B cell (primary cell): ENCODE measurements around the gene TXN. TPM values are rescaled to one million over a fixed set of nuclear protein-coding genes. Genes with fewer than 3 reads are reported as not detected.

Source experiments
- ATAC-seq: fragments of 200-7000 bp; cut with Tn5 transposase; one replicate; pipeline ENCODE4 v1.10.0; 2021; ENCODE audit warnings: low read depth, mild to moderate bottlenecking, moderate number of reproducible peaks, moderate library complexity
- CTCF ChIA-PET: fragments of 350-600 bp; sonication (Branson Sonifier 250); formaldehyde crosslinking; loops from one replicate; lab custom pipeline; 2021; ENCODE audit warnings: antibody characterized with exemption, inconsistent platforms; lab: Charles Lee
- POLR2A ChIA-PET: fragments of 350-600 bp; sonication (Branson Sonifier 250); formaldehyde crosslinking; loops from one replicate; lab custom pipeline; 2021; ENCODE audit warnings: antibody characterized with exemption; lab: Charles Lee
- DNase-seq: peaks from one replicate; pipeline ENCODE4 v3.0.0; 2013
- H2AFZ ChIP-seq: 2 replicates; pipeline ENCODE4 v1.6.1; 2012; ENCODE audit warnings: mild to moderate bottlenecking, low read depth, low read length; ENCODE audit not compliant: insufficient read depth, poor library complexity, severe bottlenecking
- H3K27ac ChIP-seq, 2 donors: 1 replicate in 1 of 2; 2 replicates in 1 of 2; pipeline ENCODE4 v1.5.1; 2012 to 2013; ENCODE audit warnings: low read length in 2 of 2, mild to moderate bottlenecking in 2 of 2, moderate library complexity in 1 of 2
- H3K27me3 ChIP-seq, 4 experiments: fragments of 200-600 bp in 1 of 4; sonication (generic) in 1 of 4; replicated peaks in 1 of 4; 1 replicate in 2 of 4; 2 replicates in 2 of 4; pipeline versions ENCODE4 v1.6.1 to v1.7.0; 2013 to 2016; ENCODE audit warnings: low read length in 3 of 4, mild to moderate bottlenecking in 2 of 4, mixed read lengths in 1 of 4, moderate library complexity in 1 of 4; ENCODE audit not compliant: insufficient read depth in 4 of 4, control insufficient read depth in 3 of 4; ENCODE audit errors: control extremely low read depth in 1 of 4
- H3K36me3 ChIP-seq, 2 experiments: replicated peaks in 1 of 2; 1 replicate in 1 of 2; 2 replicates in 1 of 2; pipeline versions ENCODE4 v1.6.1 to v1.7.1; 2013; ENCODE audit warnings: low read length in 1 of 2; ENCODE audit not compliant: insufficient read depth in 2 of 2, control insufficient read depth in 1 of 2; ENCODE audit errors: control extremely low read depth in 1 of 2, extremely low read depth in 1 of 2
- H3K4me1 ChIP-seq, 2 donors: fragments of 200-600 bp in 1 of 2; sonication (generic) in 1 of 2; 1 replicate in 1 of 2; 2 replicates in 1 of 2; pipeline versions ENCODE4 v1.5.1 to v1.6.1; 2013 to 2017; ENCODE audit warnings: low read length in 2 of 2; ENCODE audit not compliant: control insufficient read depth in 2 of 2, insufficient read depth in 2 of 2
- H3K4me2 ChIP-seq: replicated peaks from 2 replicates; pipeline ENCODE3; 2012; ENCODE audit warnings: mild to moderate bottlenecking, low read depth, low read length; ENCODE audit not compliant: poor library complexity, severe bottlenecking
- H3K4me3 ChIP-seq, 5 experiments: fragments of 200-600 bp in 1 of 5; sonication (generic) in 1 of 5; 1 replicate in 3 of 5; 2 replicates in 2 of 5; pipeline versions ENCODE4 v1.5.1 to v1.7.0; 2011 to 2016; ENCODE audit warnings: low read length in 4 of 5, mild to moderate bottlenecking in 4 of 5, low read depth in 2 of 5, control low read depth in 1 of 5, moderate library complexity in 1 of 5; ENCODE audit not compliant: insufficient read depth in 1 of 5; ENCODE audit errors: control extremely low read depth in 1 of 5, extremely low read depth in 1 of 5
- H3K79me2 ChIP-seq: fragments of 200-600 bp; sonication (generic); one replicate; pipeline ENCODE4 v1.6.0; 2016; ENCODE audit warnings: low read length; ENCODE audit not compliant: control insufficient read depth, insufficient read depth
- H3K9ac ChIP-seq: fragments of 200-600 bp; sonication (generic); 2 replicates; pipeline ENCODE4 v1.6.1; 2017; ENCODE audit warnings: mild to moderate bottlenecking, low read length, moderate library complexity
- H3K9me3 ChIP-seq, 3 donors: one replicate each; pipeline versions ENCODE4 v1.6.1 to v1.7.1; 2013; ENCODE audit warnings: low read length in 2 of 3; ENCODE audit not compliant: control insufficient read depth in 2 of 3, insufficient read depth in 1 of 3; ENCODE audit errors: control extremely low read depth in 1 of 3
- H4K20me1 ChIP-seq: 2 replicates; pipeline ENCODE4 v1.6.0; 2012; ENCODE audit warnings: mild to moderate bottlenecking, low read length; ENCODE audit not compliant: insufficient read depth, control insufficient read depth, poor library complexity, severe bottlenecking
- H3K27ac Mint-ChIP-seq: one replicate; pipeline ENCODE4 v1.8.0; 2021; ENCODE audit warnings: mixed read lengths
- H3K27me3 Mint-ChIP-seq: one replicate; pipeline ENCODE4 v1.8.0; 2021; ENCODE audit warnings: mixed read lengths
- H3K4me1 Mint-ChIP-seq: one replicate; pipeline ENCODE4 v1.8.0; 2021; ENCODE audit warnings: mixed read lengths
- H3K4me3 Mint-ChIP-seq: one replicate; pipeline ENCODE4 v1.8.0; 2021; ENCODE audit warnings: mixed read lengths
- H3K9me3 Mint-ChIP-seq: one replicate; pipeline ENCODE4 v1.8.0; 2022; ENCODE audit warnings: mixed read lengths; ENCODE audit not compliant: insufficient read depth
- CTCF ChIP-seq: fragments of 200-600 bp; IDR thresholded peaks from one replicate; pipeline ENCODE4 v1.8.0; 2022; ENCODE audit warnings: antibody characterized with exemption, mild to moderate bottlenecking
- EZH2 ChIP-seq: IDR thresholded peaks from 2 replicates; pipeline ENCODE4 v1.6.1; 2012; ENCODE audit warnings: borderline replicate concordance, low read depth, mild to moderate bottlenecking, moderate library complexity, low read length; ENCODE audit not compliant: insufficient read depth, poor library complexity, severe bottlenecking
- WGBS: methylation state at CpG from one replicate; pipeline ENCODE4 v1.1.5; 2013; ENCODE audit warnings: missing lambda C conversion rate; ENCODE audit not compliant: insufficient coverage; 5-methylcytosine and 5-hydroxymethylcytosine counted together
- intact Hi-C: fragments of 100-400 bp; cut with micrococcal nuclease; formaldehyde crosslinking; loops from one replicate; pipeline ENCODE4 v1.10.0; 2022
- polyA plus RNA-seq: library from polyadenylated mRNA; depleted of rRNA; stranded (reverse); fragments of >200 nt; gene quantifications from 2 replicates; pipeline ENCODE4 v1.2.3, GENCODE V29; 2012
- total RNA-seq, 2 donors: library from RNA; stranded (reverse); fragments of 120-200 nt in 1 of 2; gene quantifications; 1 replicate in 1 of 2; 2 replicates in 1 of 2; pipeline versions ENCODE4 v1.2.3 to v1.2.4, GENCODE V29; 2013 to 2022

Gene TXN
- total and polyA plus RNA-seq, 2 donors (not counting 1 experiment from before 2014, with no cell fraction given), result 20.2 to 29.0 TPM

GRCh38 chr9:110202232-110202631, 54.1 kb downstream of the TXN start:
- intact Hi-C loops, result no loop called here
- H3K9me3 Mint-ChIP-seq, result no peaks in the 10 kb centered on the region
- no peak overlapping the region for H3K27ac ChIP-seq

GRCh38 chr9:110199643-110200042, 56.7 kb downstream of the TXN start:
- ChIA-PET POLR2A (no interaction called here), CTCF (no interaction called here)
- no peak for ATAC-seq
- WGBS, result no CpG with 5 or more reads among the region's 2 CpGs
- TF ChIP-seq EZH2 (no peak), CTCF (no peak)
- Histone ChIP-seq H3K9me3 (no peaks in the 10 kb centered on the region), H2AFZ (no peak overlapping the region), H3K27ac (no peak overlapping the region), H3K79me2 (no peaks in the 10 kb centered on the region), H3K27me3 (no peaks in the 10 kb centered on the region), H3K9ac (no peak overlapping the region), H4K20me1 (no peaks in the 10 kb centered on the region), H3K4me2 (no peak overlapping the region), H3K4me3 (no peak overlapping the region), H3K4me1 (no peaks in the 10 kb centered on the region), H3K36me3 (no peaks in the 10 kb centered on the region)
- Mint-ChIP-seq H3K4me1 (no peaks in the 10 kb centered on the region), H3K9me3 (no peaks in the 10 kb centered on the region), H3K27ac (no peak overlapping the region), H3K27me3 (no peaks in the 10 kb centered on the region), H3K4me3 (no peak overlapping the region)
- intact Hi-C loops, result no loop called here
- no peak for DNase-seq

More at GRCh38 chr9:110202232-110202631, 54.1 kb downstream of the TXN start:
- Mint-ChIP-seq H3K27ac (no peak overlapping the region), H3K4me3 (no peak overlapping the region), H3K27me3 (peaks cover 3% of the 10 kb centered on the region), H3K4me1 (no peaks in the 10 kb centered on the region)
- Histone ChIP-seq H3K9ac (no peak overlapping the region), H3K79me2 (no peaks in the 10 kb centered on the region), H3K9me3 (no peaks in the 10 kb centered on the region), H3K27me3 (peaks cover 0 to 4% (median 0%) of the 10 kb centered on the region in 4 experiments), H3K36me3 (no peaks in the 10 kb centered on the region), H3K4me2 (no peak overlapping the region), H3K4me3 (no peak overlapping the region), H3K4me1 (no peaks in the 10 kb centered on the region), H4K20me1 (no peaks in the 10 kb centered on the region), H2AFZ (no peak overlapping the region)
- DNase-seq, result no peak
- 100% methylated on average over 2 of the region's 6 CpGs for WGBS
- ChIA-PET POLR2A (no interaction called here), CTCF (interaction anchor here (0.7 kb wide), 1 partner anchor 58 kb away, joined by 3 read pairs; no protein-coding TSS in a partner anchor)
- no peak for TF ChIP-seq CTCF
- TF ChIP-seq EZH2, result no peak
- no peak for ATAC-seq
